GM18873 (cell line): ENCODE results near the gene PPP1R3E.
"Not testable (repeated sequence)": the region's sequence is repeated elsewhere in the genome, so short reads cannot be mapped to it uniquely, and the experiment has no call there.

Experiments
- ATAC-seq: cut with Tn5 transposase; IDR thresholded peaks from one replicate; pipeline ENCODE4 v1.9.1; 2021; ENCODE audit warnings: mild to moderate bottlenecking, moderate library complexity, moderate number of reproducible peaks; ENCODE audit not compliant: unreplicated experiment, low FRiP score

Gene PPP1R3E

GRCh38 chr14:23302290-23303225 lies at the start of gene PPP1R3E:
Gene PPP1R3E, minus strand, starts transcription at chr14:23302859. Its CDS starts 283 bp downstream, at chr14:23302576.
- ATAC-seq = peak; percentile 24

- no peak for ATAC-seq
Observed at GRCh38 chr14:23351681-23352505, 49.2 kb upstream of the PPP1R3E start.

- no peak for ATAC-seq
Observed at GRCh38 chr14:23349156-23349845, 46.6 kb upstream of the PPP1R3E start.

- no peak for ATAC-seq
Observed at GRCh38 chr14:23348297-23348655, 45.6 kb upstream of the PPP1R3E start.

- ATAC-seq = no peak
Observed at GRCh38 chr14:23347406-23348296, 45.0 kb upstream of the PPP1R3E start.

- no peak for ATAC-seq
Observed at GRCh38 chr14:23346693-23347405, 44.2 kb upstream of the PPP1R3E start.

GRCh38 chr14:23345987-23346692 lies 43.5 kb upstream of the PPP1R3E start:
- no peak for ATAC-seq

- no peak for ATAC-seq
Observed at GRCh38 chr14:23344481-23344880, 41.8 kb upstream of the PPP1R3E start.

- no peak for ATAC-seq
Observed at GRCh38 chr14:23339506-23340268, 37.0 kb upstream of the PPP1R3E start.

- no peak for ATAC-seq
Observed at GRCh38 chr14:23335623-23336022, 33.0 kb upstream of the PPP1R3E start.

- no peak for ATAC-seq
Observed at GRCh38 chr14:23327947-23328744, 25.5 kb upstream of the PPP1R3E start.

GRCh38 chr14:23326491-23327332 lies 24.1 kb upstream of the PPP1R3E start:
- ATAC-seq = no peak

GRCh38 chr14:23325746-23326145 lies 23.1 kb upstream of the PPP1R3E start:
- ATAC-seq = not testable (repeated sequence)

GRCh38 chr14:23324993-23325392 lies 22.3 kb upstream of the PPP1R3E start:
- ATAC-seq = no peak

GRCh38 chr14:23324455-23324846 lies 21.8 kb upstream of the PPP1R3E start:
- no peak for ATAC-seq

- no peak for ATAC-seq
Observed at GRCh38 chr14:23323838-23324454, 21.3 kb upstream of the PPP1R3E start.
